Upper lobe of left lung (tissue), 6 donors: ENCODE data around the gene DNASE1L2. TPM values are rescaled to one million over a fixed set of nuclear protein-coding genes. Genes with fewer than 3 reads are reported as not detected.
"Not testable (repeated sequence)": the region's sequence is repeated elsewhere in the genome, so short reads cannot be mapped to it uniquely, and the experiment has no call there.

Experiments used
- ATAC-seq, 2 donors: fragments of 200-7000 bp; cut with Tn5 transposase; one replicate each; pipeline ENCODE4 v1.9.1; 2022; ENCODE audit warnings: mild to moderate bottlenecking in 2 of 2, moderate library complexity in 2 of 2; ENCODE audit not compliant: low FRiP score in 2 of 2
- DNase-seq, 2 donors: peaks; one replicate each; pipeline ENCODE4 v3.0.0-alpha.2; 2019 to 2020
- H3K27ac ChIP-seq, 4 donors: fragments of 200-600 bp; sonication (generic); one replicate each; pipeline ENCODE4 v1.5.1; 2016 to 2019
- H3K27me3 ChIP-seq, 4 donors: fragments of 200-600 bp; sonication (generic); one replicate each; pipeline ENCODE4 v1.5.1; 2017 to 2019
- H3K36me3 ChIP-seq, 4 donors: fragments of 200-600 bp; sonication (generic); one replicate each; pipeline ENCODE4 v1.5.1; 2016 to 2019
- H3K4me1 ChIP-seq, 4 donors: fragments of 200-600 bp; sonication (generic); one replicate each; pipeline ENCODE4 v1.5.1; 2018 to 2019
- H3K4me3 ChIP-seq, 4 donors: fragments of 200-600 bp; sonication (generic); one replicate each; pipeline ENCODE4 v1.5.1; 2017 to 2019; ENCODE audit warnings: mild to moderate bottlenecking in 2 of 4, moderate library complexity in 1 of 4
- H3K9me3 ChIP-seq, 4 donors: fragments of 200-600 bp; sonication (generic); one replicate each; pipeline ENCODE4 v1.5.1; 2018 to 2019
- EP300 ChIP-seq, 4 donors: sonication (generic); formaldehyde crosslinking; IDR thresholded peaks; one replicate each; pipeline ENCODE4 v1.5.1; 2017; ENCODE audit warnings: antibody characterized with exemption in 4 of 4, control low read depth in 2 of 4
- POLR2A ChIP-seq, 4 donors: fragments of 450-650 bp; IDR thresholded peaks; one replicate each; pipeline ENCODE4 v1.5.1; 2016 to 2017; ENCODE audit warnings: antibody characterized with exemption in 4 of 4, mild to moderate bottlenecking in 2 of 4
- POLR2AphosphoS5 ChIP-seq, 2 donors: sonication (generic); formaldehyde crosslinking; IDR thresholded peaks; one replicate each; pipeline ENCODE4 v1.5.1; 2017; ENCODE audit warnings: antibody characterized with exemption in 2 of 2
- WGBS, 2 donors: methylation state at CpG; one replicate each; pipeline ENCODE4 v1.1.5; 2017 to 2018; 5-methylcytosine and 5-hydroxymethylcytosine counted together
- total RNA-seq, 6 donors: library from RNA; depleted of rRNA in 4 of 6; stranded (reverse); fragments of >200 nt in 4 of 6; gene quantifications; one replicate each; pipeline versions ENCODE4 v1.1.0 to v1.2.1, GENCODE V29; 2016 to 2021
- TF ChIP-seq, protein P1 (sequence below), 6 experiments: fragments of 450-650 bp in 4 of 6; fragments of 200-600 bp in 2 of 6; sonication (generic) in 2 of 6; IDR thresholded peaks; one replicate each; pipeline ENCODE4 v1.5.1; 2016 to 2019; ENCODE audit warnings: antibody characterized with exemption in 6 of 6
- donor health status: DM: no; HTN: no; CAD: no; lungs with moderate emphysema.
- donor health status: DM: no; HTN: yes; CAD: no; lungs with severe emphysema.

Gene DNASE1L2
- total RNA-seq, 6 donors from 2014 or later, result 0.79 to 2.1 (median 1.5) TPM; not detected in 2

DNA sequence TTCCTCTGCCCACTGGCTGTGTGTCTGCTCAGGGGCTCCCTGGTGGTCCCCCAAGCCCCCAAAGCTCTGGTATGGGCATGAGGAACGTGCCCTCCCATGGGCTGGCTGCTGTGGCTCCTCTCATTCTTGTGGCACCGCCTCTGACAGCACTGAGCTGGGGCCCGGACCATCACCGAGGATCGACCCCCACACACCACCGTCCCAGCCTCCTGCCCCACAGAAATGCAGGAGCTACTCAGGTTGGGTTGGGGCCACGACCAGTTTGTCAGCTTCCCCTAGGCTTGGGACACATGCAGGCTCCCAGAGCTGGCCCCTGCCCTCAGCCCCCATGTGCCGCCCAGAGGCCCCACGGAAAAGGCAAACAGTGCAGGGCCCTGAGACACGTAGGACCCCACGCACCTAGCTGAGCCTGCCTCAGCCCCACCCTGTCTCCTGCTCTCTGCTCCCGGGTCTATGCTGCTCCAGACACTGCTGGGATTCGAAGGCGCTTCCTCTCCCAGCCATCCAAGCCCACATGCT lies 36.6 kb upstream of the DNASE1L2 start:
- TF ChIP-seq POLR2A (IDR thresholded peaks at IDR 0.05) (no peak), EP300 (IDR thresholded peaks at IDR 0.05) (no peak), POLR2AphosphoS5 (IDR thresholded peaks at IDR 0.05) (no peak)
- TF ChIP-seq, protein P1, sequence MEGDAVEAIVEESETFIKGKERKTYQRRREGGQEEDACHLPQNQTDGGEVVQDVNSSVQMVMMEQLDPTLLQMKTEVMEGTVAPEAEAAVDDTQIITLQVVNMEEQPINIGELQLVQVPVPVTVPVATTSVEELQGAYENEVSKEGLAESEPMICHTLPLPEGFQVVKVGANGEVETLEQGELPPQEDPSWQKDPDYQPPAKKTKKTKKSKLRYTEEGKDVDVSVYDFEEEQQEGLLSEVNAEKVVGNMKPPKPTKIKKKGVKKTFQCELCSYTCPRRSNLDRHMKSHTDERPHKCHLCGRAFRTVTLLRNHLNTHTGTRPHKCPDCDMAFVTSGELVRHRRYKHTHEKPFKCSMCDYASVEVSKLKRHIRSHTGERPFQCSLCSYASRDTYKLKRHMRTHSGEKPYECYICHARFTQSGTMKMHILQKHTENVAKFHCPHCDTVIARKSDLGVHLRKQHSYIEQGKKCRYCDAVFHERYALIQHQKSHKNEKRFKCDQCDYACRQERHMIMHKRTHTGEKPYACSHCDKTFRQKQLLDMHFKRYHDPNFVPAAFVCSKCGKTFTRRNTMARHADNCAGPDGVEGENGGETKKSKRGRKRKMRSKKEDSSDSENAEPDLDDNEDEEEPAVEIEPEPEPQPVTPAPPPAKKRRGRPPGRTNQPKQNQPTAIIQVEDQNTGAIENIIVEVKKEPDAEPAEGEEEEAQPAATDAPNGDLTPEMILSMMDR (IDR thresholded peaks at IDR 0.05), result no peak
- peaks cover 0 to 27% (median 20%) of the 10 kb centered on the region in 4 donors for H3K27me3 ChIP-seq
- ATAC-seq, result no peak

DNA sequence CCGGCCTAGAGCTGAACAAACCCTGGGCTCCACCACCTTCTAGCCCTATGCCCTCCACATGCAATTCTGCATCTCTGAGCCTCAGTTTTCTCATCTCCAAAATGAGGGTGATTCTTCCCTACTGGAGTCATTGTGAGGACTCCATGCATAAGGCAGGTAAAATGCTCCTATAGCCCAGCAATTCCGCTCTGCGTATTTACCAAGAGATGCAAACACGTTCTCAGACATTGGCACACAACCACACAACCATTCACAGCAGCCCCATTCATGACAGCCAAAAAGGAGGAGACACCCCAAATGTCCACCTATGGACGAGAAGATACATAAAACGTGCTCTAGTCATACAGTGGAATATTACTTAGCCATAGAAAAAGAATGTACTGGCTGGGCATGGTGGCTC lies 35.9 kb upstream of the DNASE1L2 start:
- Histone ChIP-seq H3K4me3 (no peak overlapping the region), H3K36me3 (no peaks in the 10 kb centered on the region), H3K27ac (no peak overlapping the region), H3K27me3 (peaks cover 0 to 20% (median 16%) of the 10 kb centered on the region in 4 donors), H3K9me3 (no peaks in the 10 kb centered on the region), H3K4me1 (peaks cover 12 to 21% (median 17%) of the 10 kb centered on the region in 4 donors)
- ATAC-seq (no peak), DNase-seq (no peak)
- WGBS, 2 donors, result 81 to 86% methylated on average over 4 to 6 of the region's 6 CpGs
- TF ChIP-seq EP300 (IDR thresholded peaks at IDR 0.05), result no peak
- TF ChIP-seq POLR2AphosphoS5 (IDR thresholded peaks at IDR 0.05), result no peak
- TF ChIP-seq, protein P1 (IDR thresholded peaks at IDR 0.05), result no peak
- TF ChIP-seq POLR2A (IDR thresholded peaks at IDR 0.05), result no peak

More for the DNA sequence above, 36.6 kb upstream of the DNASE1L2 start:
- Histone ChIP-seq H3K9me3 (no peaks in the 10 kb centered on the region), H3K4me3 (no peak overlapping the region), H3K36me3 (no peaks in the 10 kb centered on the region), H3K4me1 (peaks cover 13 to 23% (median 16%) of the 10 kb centered on the region in 4 donors), H3K27ac (no peak overlapping the region)
- 62% methylated on average over 9 of the region's 14 CpGs; no CpG with 5 or more reads in 1 of the 2 donors for WGBS, 2 donors
- peak in 1 of 2 donors; percentile 62 for DNase-seq

DNA sequence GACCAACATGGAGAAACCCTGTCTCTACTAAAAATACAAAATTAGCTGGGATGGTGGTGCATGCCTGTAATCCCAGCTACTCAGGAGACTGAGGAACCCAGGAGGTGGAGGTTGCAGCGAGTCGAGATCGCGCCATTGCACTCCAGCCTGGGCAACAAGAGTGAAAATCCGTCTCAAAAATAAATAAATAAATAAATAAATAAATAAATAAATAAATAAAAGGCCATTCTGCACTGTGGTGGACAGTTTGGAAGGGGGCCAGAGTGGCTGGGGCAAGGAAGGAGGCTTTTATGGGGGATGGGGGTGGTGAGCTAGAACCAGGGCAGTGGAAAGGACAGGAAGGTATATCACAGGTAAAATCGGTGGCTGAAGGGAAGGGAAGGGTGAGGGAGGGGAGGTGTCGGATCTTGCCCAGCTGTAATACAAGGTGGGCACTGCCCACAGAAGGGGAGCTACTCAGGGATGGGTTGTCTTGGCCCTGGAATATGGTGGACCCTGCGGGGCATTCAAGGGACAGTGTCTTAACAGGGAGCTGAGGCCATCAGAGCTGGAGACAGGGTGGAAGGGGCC lies 33.0 kb upstream of the DNASE1L2 start:
- Histone ChIP-seq H3K36me3 (peaks cover 0 to 17% (median 15%) of the 10 kb centered on the region in 4 donors), H3K4me1 (peaks cover 14 to 20% (median 15%) of the 10 kb centered on the region in 4 donors)
- not testable (repeated sequence) for H3K4me3 ChIP-seq, H3K27ac ChIP-seq, DNase-seq, H3K27me3 ChIP-seq, H3K9me3 ChIP-seq, ATAC-seq
- 93 to 97% methylated on average over 7 to 8 of the region's 8 CpGs for WGBS, 2 donors

DNA sequence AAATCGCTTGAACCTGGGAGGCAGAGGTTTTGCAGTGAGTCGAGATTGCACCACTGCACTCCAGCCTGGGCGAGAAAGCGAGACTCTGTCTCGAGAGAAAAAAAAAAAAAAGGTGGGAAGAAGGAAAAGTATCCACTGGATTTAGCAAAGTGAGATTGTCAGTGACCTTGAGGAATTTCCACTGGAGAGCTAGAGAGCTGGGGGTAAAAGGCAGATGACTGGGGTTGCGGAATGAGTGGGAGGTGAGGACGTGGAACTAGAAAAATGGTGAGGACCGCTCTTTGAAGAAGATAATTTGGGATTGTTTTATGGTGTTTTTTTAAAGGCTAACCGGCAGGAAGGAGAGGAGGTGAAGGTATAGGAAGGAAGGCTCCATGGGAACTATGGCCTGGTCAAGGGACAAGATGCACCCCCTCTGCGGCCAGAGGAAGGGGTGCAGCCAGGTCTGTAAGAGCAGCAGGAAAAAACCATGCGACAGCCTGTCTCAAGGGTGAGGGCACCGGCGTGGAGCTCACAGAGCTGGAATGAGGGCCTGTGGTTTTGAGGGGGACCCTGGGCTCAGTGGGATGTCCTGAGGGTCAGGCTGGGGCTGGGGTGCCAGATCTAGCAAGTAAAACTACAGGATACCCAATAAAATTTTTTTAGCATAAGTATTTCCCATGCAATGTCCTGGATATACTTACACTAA lies 31.7 kb upstream of the DNASE1L2 start:
- H3K36me3 ChIP-seq, result peaks cover 0 to 31% (median 28%) of the 10 kb centered on the region in 4 donors
- H3K9me3 ChIP-seq, result no peaks in the 10 kb centered on the region
- peak overlapping the region; percentile 92 to 98 (median 97) for H3K27ac ChIP-seq
- TF ChIP-seq, protein P1 (IDR thresholded peaks at IDR 0.05), result no peak
- TF ChIP-seq EP300 (IDR thresholded peaks at IDR 0.05) (no peak), POLR2AphosphoS5 (IDR thresholded peaks at IDR 0.05) (no peak), POLR2A (IDR thresholded peaks at IDR 0.05) (no peak)
- WGBS, 2 donors, result 81 to 88% methylated on average over 13 of the region's 13 CpGs
- H3K4me1 ChIP-seq, result peaks cover 14 to 20% (median 15%) of the 10 kb centered on the region in 4 donors
- no peak for ATAC-seq
- H3K27me3 ChIP-seq, result no peaks in the 10 kb centered on the region
- DNase-seq, result no peak
- peak overlapping the region; percentile 60 to 86 (median 66) for H3K4me3 ChIP-seq
